Measurements from ENCODE around the gene UQCC2.

Gene UQCC2

GRCh38 chr6:33688006-33688405 is 23.5 kb downstream of the UQCC2 start:
- no peak for DNase-seq

- no peak for DNase-seq
Measured at GRCh38 chr6:33686981-33687975, 24.2 kb downstream of the UQCC2 start.

- no peak for DNase-seq
Measured at GRCh38 chr6:33686225-33686924, 25.1 kb downstream of the UQCC2 start.

GRCh38 chr6:33685411-33686224 is 25.9 kb downstream of the UQCC2 start:
- DNase-seq: no peak

GRCh38 chr6:33684983-33685382 is 26.5 kb downstream of the UQCC2 start:
- no peak for DNase-seq

GRCh38 chr6:33684428-33684896 is 27.0 kb downstream of the UQCC2 start:
- DNase-seq: no peak

- DNase-seq: no peak
Measured at GRCh38 chr6:33683576-33684427, 27.7 kb downstream of the UQCC2 start.

GRCh38 chr6:33683051-33683571 is 28.4 kb downstream of the UQCC2 start:
- DNase-seq: peak; percentile 48 to 60

- no peak for DNase-seq
Measured at GRCh38 chr6:33682341-33682740, 29.2 kb downstream of the UQCC2 start.

GRCh38 chr6:33679761-33680160 is 31.7 kb downstream of the UQCC2 start:
- DNase-seq: no peak

- no peak for DNase-seq
Measured at GRCh38 chr6:33678932-33679490, 32.5 kb downstream of the UQCC2 start.

GRCh38 chr6:33678233-33678931 is 33.1 kb downstream of the UQCC2 start:
- DNase-seq: no peak

- DNase-seq: no peak
Measured at GRCh38 chr6:33677689-33678088, 33.8 kb downstream of the UQCC2 start.

- no peak for DNase-seq
Measured at GRCh38 chr6:33677143-33677660, 34.3 kb downstream of the UQCC2 start.

GRCh38 chr6:33676416-33677142 is 34.9 kb downstream of the UQCC2 start:
- no peak for DNase-seq

- no peak for DNase-seq
Measured at GRCh38 chr6:33675968-33676367, 35.5 kb downstream of the UQCC2 start.

GRCh38 chr6:33673851-33674250 is 37.6 kb downstream of the UQCC2 start:
- DNase-seq: no peak

- no peak for DNase-seq
Measured at GRCh38 chr6:33672808-33673207, 38.7 kb downstream of the UQCC2 start.

GRCh38 chr6:33671744-33672072 is 39.8 kb downstream of the UQCC2 start:
- DNase-seq: no peak

Measured in activated CD4-positive, alpha-beta T cell treated with anti-CD3 and anti-CD28 coated beads, Interleukin-2, amount 50 U/mL, for 48 hours (primary cell).